Activated CD8-positive, alpha-beta T cell treated with anti-CD3 and anti-CD28 coated beads for 36 hours (primary cell): Measurements from ENCODE around the gene GPC5. TPM values are rescaled to one million over a fixed set of nuclear protein-coding genes. Genes with fewer than 3 reads are reported as not detected.

ENCODE experiments used
- ATAC-seq: fragments of 200-7000 bp; cut with Tn5 transposase; one replicate; pipeline ENCODE4 v1.10.0; 2021; ENCODE audit warnings: mild to moderate bottlenecking, moderate library complexity
- CTCF ChIA-PET: fragments of 350-600 bp; sonication (Branson Sonifier 250); formaldehyde crosslinking; loops from one replicate; lab custom pipeline; 2021; ENCODE audit warnings: antibody characterized with exemption; lab: Charles Lee
- POLR2A ChIA-PET: fragments of 350-600 bp; sonication (Branson Sonifier 250); formaldehyde crosslinking; loops from one replicate; lab custom pipeline; 2021; ENCODE audit warnings: antibody characterized with exemption; lab: Charles Lee
- DNase-seq: peaks from one replicate; pipeline ENCODE4 v3.0.0-alpha.2; 2020
- H3K27ac Mint-ChIP-seq: one replicate; pipeline ENCODE4 v1.8.0; 2021; ENCODE audit warnings: mild to moderate bottlenecking, mixed read lengths
- H3K27me3 Mint-ChIP-seq: one replicate; pipeline ENCODE4 v1.8.0; 2021; ENCODE audit warnings: mixed read lengths
- H3K36me3 Mint-ChIP-seq: one replicate; pipeline ENCODE4 v1.8.0; 2021; ENCODE audit warnings: low read depth, mixed read lengths
- H3K4me1 Mint-ChIP-seq: one replicate; pipeline ENCODE4 v1.8.0; 2021; ENCODE audit warnings: low read depth, mixed read lengths
- H3K4me3 Mint-ChIP-seq: one replicate; pipeline ENCODE4 v1.8.0; 2021; ENCODE audit warnings: mild to moderate bottlenecking, moderate library complexity, mixed read lengths
- H3K9me3 Mint-ChIP-seq: one replicate; pipeline ENCODE4 v1.8.0; 2021; ENCODE audit warnings: mixed read lengths
- intact Hi-C: fragments of 100-400 bp; cut with micrococcal nuclease; formaldehyde crosslinking; loops from one replicate; pipeline ENCODE4 v1.10.0; 2022
- microRNA-seq: library from miRNA; unstranded; fragments of <30 nt; microRNA quantifications from one replicate; pipeline ENCODE4 v1.2.0, GENCODE V29; 2022; ENCODE audit warnings: borderline microRNAs expressed, borderline replicate concordance
- total RNA-seq, 2 experiments: library from RNA; stranded (reverse); gene quantifications; one replicate each; pipeline ENCODE4 v1.2.3, GENCODE V29; 2021
- TF ChIP-seq, protein P1 (sequence below): fragments of 200-600 bp; IDR thresholded peaks from one replicate; pipeline ENCODE4 v1.8.0; 2022; ENCODE audit warnings: antibody characterized with exemption, mild to moderate bottlenecking

Gene GPC5
- total RNA-seq, 2 experiments from 2014 or later, result 0.13 to 0.14 TPM

DNA sequence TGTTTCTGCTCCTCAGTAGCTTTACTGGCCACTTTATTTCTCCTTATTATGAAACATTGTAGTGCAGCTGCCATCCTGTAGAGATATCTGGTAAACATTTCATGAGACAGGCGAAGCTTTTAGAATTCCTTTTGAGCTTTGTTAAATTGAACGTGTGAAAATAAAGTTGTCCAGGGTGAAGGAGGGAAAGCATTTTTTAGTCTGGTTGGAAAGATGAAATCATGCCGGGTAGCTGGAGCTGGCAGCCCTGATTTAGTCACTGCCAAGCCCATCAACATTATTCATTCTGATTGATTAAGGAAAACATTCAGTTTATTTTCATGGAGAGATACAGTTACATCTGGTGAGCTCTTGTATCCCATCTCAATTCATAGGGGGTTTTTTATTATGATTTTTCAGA, 1502.0 kb downstream of the GPC5 start:
- Mint-ChIP-seq H3K36me3 (no peaks in the 10 kb centered on the region), H3K9me3 (peaks cover 8% of the 10 kb centered on the region), H3K27me3 (no peaks in the 10 kb centered on the region), H3K27ac (no peak overlapping the region), H3K4me3 (no peak overlapping the region), H3K4me1 (no peaks in the 10 kb centered on the region)
- ATAC-seq, result no peak
- ChIA-PET POLR2A (no interaction called here), CTCF (no interaction called here)
- TF ChIP-seq, protein P1, sequence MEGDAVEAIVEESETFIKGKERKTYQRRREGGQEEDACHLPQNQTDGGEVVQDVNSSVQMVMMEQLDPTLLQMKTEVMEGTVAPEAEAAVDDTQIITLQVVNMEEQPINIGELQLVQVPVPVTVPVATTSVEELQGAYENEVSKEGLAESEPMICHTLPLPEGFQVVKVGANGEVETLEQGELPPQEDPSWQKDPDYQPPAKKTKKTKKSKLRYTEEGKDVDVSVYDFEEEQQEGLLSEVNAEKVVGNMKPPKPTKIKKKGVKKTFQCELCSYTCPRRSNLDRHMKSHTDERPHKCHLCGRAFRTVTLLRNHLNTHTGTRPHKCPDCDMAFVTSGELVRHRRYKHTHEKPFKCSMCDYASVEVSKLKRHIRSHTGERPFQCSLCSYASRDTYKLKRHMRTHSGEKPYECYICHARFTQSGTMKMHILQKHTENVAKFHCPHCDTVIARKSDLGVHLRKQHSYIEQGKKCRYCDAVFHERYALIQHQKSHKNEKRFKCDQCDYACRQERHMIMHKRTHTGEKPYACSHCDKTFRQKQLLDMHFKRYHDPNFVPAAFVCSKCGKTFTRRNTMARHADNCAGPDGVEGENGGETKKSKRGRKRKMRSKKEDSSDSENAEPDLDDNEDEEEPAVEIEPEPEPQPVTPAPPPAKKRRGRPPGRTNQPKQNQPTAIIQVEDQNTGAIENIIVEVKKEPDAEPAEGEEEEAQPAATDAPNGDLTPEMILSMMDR, result no peak
- intact Hi-C loops, result no loop called here
- DNase-seq, result no peak

DNA sequence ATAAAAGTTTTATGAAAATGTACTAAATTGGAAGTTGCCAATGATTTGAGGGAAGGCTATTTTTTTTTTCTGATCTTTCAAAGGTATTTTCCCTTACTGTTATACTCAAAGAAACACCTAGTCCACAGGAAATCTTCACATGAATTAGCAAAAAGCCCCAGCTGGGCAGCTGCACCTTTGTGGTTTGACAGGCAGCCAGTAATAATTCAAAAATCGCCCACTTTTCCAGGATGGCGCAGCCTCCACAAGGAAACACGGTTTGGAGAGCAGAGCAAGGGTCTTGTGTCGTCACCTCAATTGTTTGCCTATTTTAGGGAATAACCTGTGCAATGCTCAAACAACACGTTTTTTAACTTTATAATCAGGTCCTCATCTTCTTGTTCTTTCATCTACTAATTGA, 1503.3 kb downstream of the GPC5 start:
- POLR2A ChIA-PET, result no interaction called here
- Mint-ChIP-seq H3K4me3 (no peak overlapping the region), H3K27me3 (no peaks in the 10 kb centered on the region), H3K36me3 (no peaks in the 10 kb centered on the region), H3K4me1 (no peaks in the 10 kb centered on the region), H3K9me3 (peaks cover 12% of the 10 kb centered on the region), H3K27ac (no peak overlapping the region)
- intact Hi-C loops, result no loop called here
- CTCF ChIA-PET, result no interaction called here
- no peak for ATAC-seq
- DNase-seq, result no peak
- TF ChIP-seq, protein P1, result no peak

DNA sequence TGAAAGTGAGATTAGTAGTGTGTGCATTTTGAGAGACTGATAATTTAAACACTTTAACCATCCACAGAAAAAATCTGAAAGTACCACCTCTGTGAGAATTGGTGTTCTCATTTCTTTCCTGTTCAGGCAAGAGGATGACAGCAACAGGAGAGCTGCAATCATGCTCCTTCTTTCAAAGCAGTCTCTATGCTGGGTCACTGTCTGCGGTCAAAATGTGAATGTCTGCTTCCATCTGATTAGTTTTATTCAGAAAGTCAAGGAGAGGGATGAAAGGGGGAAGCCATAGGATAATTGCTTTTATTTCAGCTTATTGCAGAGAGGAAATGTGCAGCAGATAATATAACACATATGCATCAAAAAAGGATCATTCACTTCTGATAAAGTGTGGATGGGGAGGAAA, 1514.2 kb downstream of the GPC5 start:
- H3K9me3 Mint-ChIP-seq, result no peaks in the 10 kb centered on the region
- no peak overlapping the region for H3K27ac Mint-ChIP-seq
- no peaks in the 10 kb centered on the region for H3K4me1 Mint-ChIP-seq
- CTCF ChIA-PET, result no interaction called here
- ATAC-seq (no peak), DNase-seq (no peak)
- no peaks in the 10 kb centered on the region for H3K27me3 Mint-ChIP-seq
- H3K4me3 Mint-ChIP-seq, result no peak overlapping the region
- POLR2A ChIA-PET, result no interaction called here
- intact Hi-C loops, result no loop called here
- TF ChIP-seq, protein P1, result no peak
- no peaks in the 10 kb centered on the region for H3K36me3 Mint-ChIP-seq

DNA sequence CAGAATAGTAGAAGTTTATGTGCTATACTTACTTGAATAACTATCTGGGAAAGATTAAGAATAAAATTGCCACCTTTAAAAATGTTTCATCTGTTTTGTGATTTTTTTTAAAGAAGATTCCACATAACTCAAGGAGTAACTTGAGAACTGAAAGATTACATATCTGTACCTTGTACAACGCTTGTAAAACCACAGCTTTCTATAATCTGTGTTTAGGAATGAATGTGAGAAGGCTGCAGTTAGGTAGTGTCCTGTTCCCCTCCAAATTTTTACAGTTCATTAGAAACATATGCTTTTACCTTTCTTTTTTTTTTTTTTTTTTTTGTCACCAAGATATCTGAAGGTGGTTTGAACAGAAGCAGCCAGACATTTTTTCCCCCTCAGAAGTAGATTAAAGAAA, 1515.4 kb downstream of the GPC5 start:
- no peak for ATAC-seq
- Mint-ChIP-seq H3K27ac (no peak overlapping the region), H3K27me3 (no peaks in the 10 kb centered on the region), H3K36me3 (no peaks in the 10 kb centered on the region), H3K4me3 (no peak overlapping the region), H3K9me3 (no peaks in the 10 kb centered on the region), H3K4me1 (no peaks in the 10 kb centered on the region)
- no peak for DNase-seq
- CTCF ChIA-PET, result no interaction called here
- intact Hi-C loops, result no loop called here
- POLR2A ChIA-PET, result no interaction called here
- TF ChIP-seq, protein P1, result no peak

Small RNA genes lying within 50 kb of the gene (microRNA-seq; reads per million reads assigned to microRNA genes)
- not detected for gene MIR548AS

Other genes starting within 250 kb of the GPC5 start
- 10 to 100 TPM; 20.3 to 21.3 TPM for gene MIR17HG, start 50.9 kb upstream of the GPC5 start, total RNA-seq